CD4-positive, alpha-beta T cell treated with Interleukin-1 beta for 1 hour (primary cell): Measurements from ENCODE around the gene C19orf53.

Experiments used
- DNase-seq, 2 donors: peaks; one replicate each; pipeline ENCODE4 v3.0.0-alpha.2; 2020 to 2022

The C19orf53 gene

DNA sequence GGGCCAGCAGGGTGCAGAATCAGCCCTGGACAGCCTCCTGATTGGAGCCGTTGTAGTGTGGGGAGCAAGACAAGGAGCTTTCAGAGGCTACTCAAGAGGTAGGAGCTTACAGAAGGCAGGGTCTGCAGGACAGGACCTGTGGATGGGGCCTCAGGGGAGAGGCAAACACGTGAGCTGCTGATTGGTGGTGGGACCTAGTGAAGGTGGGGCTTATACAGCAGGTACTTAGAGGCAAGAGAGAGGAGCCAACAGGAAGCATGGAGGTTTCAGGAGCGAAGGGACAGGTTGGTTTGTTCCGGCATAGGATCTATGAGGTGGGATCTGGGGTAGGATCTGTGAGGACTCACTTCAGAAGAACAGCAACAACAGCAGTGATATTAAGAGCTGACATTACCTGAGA is 53.4 kb downstream of the C19orf53 start:
- peak in 1 of 2 donors; percentile 19 for DNase-seq
